Fibroblast of lung (primary cell): ENCODE results near the gene PFN3.

Experiments
- EZH2 ChIP-seq: IDR thresholded peaks from 2 replicates; pipeline ENCODE4 v1.5.1; 2012; ENCODE audit warnings: low read length, control low read depth, mild to moderate bottlenecking; ENCODE audit errors: missing control alignments
- TF ChIP-seq, protein P1 (sequence below), 2 donors: IDR thresholded peaks in 1 of 2; conservative IDR thresholded peaks in 1 of 2; 1 replicate in 1 of 2; 2 replicates in 1 of 2; pipeline ENCODE4 v1.5.1; 2011 to 2012; ENCODE audit warnings: low read length in 2 of 2, control low read depth in 1 of 2, inconsistent platforms in 1 of 2, low read depth in 1 of 2, mild to moderate bottlenecking in 1 of 2

DNA sequence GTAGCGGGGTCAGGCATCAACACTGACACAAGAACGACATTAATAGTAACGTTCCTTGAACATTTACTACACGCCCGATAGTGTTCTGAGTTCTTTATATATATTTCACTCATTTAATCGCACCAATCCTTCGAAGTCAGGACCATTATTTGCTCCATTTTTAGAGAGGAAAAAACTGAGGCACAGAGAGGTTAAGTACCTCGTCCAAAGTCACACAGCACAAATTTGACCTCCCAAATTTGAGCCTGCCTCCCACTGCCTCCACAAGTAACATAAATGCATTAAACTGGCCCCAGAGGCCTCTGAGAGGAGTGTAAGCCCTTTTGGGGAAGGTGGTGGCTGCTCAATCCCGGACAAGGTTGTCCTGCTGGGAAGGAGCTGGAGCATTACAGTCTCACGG is 36.9 kb downstream of the PFN3 start:
- TF ChIP-seq, protein P1, sequence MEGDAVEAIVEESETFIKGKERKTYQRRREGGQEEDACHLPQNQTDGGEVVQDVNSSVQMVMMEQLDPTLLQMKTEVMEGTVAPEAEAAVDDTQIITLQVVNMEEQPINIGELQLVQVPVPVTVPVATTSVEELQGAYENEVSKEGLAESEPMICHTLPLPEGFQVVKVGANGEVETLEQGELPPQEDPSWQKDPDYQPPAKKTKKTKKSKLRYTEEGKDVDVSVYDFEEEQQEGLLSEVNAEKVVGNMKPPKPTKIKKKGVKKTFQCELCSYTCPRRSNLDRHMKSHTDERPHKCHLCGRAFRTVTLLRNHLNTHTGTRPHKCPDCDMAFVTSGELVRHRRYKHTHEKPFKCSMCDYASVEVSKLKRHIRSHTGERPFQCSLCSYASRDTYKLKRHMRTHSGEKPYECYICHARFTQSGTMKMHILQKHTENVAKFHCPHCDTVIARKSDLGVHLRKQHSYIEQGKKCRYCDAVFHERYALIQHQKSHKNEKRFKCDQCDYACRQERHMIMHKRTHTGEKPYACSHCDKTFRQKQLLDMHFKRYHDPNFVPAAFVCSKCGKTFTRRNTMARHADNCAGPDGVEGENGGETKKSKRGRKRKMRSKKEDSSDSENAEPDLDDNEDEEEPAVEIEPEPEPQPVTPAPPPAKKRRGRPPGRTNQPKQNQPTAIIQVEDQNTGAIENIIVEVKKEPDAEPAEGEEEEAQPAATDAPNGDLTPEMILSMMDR (conservative IDR thresholded peaks at IDR 0.05 in 1 of 2, IDR thresholded peaks at IDR 0.05 in 1 of 2; ENCODE audit: low read depth in 1 of 2, low read length in 2 of 2), result no peak
- no peak for TF ChIP-seq EZH2
